Osteocyte (in vitro differentiated cells): ENCODE data around the gene UGT3A1. TPM values are rescaled to one million over a fixed set of nuclear protein-coding genes. Genes with fewer than 3 reads are reported as not detected.

Experiments used
- DNase-seq: peaks from one replicate; pipeline ENCODE4 v3.0.0; 2021; ENCODE audit warnings: mixed read lengths; ENCODE audit not compliant: unreplicated experiment; ENCODE audit errors: extremely low spot score
- H3K27ac Mint-ChIP-seq: one replicate; pipeline ENCODE4 v1.8.0; 2021; ENCODE audit warnings: mild to moderate bottlenecking, mixed read lengths; ENCODE audit not compliant: unreplicated experiment
- H3K27me3 Mint-ChIP-seq: one replicate; pipeline ENCODE4 v1.8.0; 2021; ENCODE audit warnings: mixed read lengths; ENCODE audit not compliant: unreplicated experiment
- H3K36me3 Mint-ChIP-seq: one replicate; pipeline ENCODE4 v1.8.0; 2021; ENCODE audit warnings: mixed read lengths; ENCODE audit not compliant: unreplicated experiment
- H3K4me1 Mint-ChIP-seq: one replicate; pipeline ENCODE4 v1.8.0; 2021; ENCODE audit warnings: mixed read lengths; ENCODE audit not compliant: unreplicated experiment
- H3K4me3 Mint-ChIP-seq: one replicate; pipeline ENCODE4 v1.8.0; 2021; ENCODE audit warnings: mild to moderate bottlenecking, moderate library complexity, mixed read lengths; ENCODE audit not compliant: unreplicated experiment
- H3K9me3 Mint-ChIP-seq: one replicate; pipeline ENCODE4 v1.8.0; 2021; ENCODE audit warnings: mixed read lengths; ENCODE audit not compliant: unreplicated experiment
- CTCF ChIP-seq: fragments of 200-600 bp; sonication (generic); IDR thresholded peaks from 2 replicates; pipeline ENCODE4 v1.5.0; 2021; ENCODE audit warnings: antibody characterized with exemption, mild to moderate bottlenecking, moderate library complexity
- total RNA-seq: library from RNA; stranded (reverse); gene quantifications from 2 replicates; pipeline ENCODE4 v1.2.1, GENCODE V29; 2021

UGT3A1 gene
- total RNA-seq, 1 donor from 2014 or later, result not detected

DNA sequence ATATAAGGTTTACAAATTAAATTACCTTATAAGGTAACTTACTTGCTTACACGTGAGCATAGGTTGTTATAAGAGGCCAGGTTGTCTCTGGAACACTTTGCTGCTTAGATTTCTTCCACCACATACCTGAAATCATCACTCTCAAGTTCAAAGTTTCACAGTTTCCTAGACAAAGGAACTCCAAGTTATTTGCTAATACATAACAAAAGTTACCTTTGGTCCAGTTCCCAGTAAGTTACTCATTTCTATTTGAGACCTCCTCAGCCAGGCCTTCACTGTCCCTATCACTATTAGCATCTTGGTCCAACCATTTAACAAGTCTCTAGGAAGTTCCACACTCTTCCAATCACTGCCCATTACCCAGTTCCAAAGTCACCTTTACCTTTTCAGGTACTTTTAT is 18.5 kb upstream of the UGT3A1 start:
- DNase-seq, result no peak
- TF ChIP-seq CTCF, result no peak
- no peaks in the 10 kb centered on the region for H3K27me3 Mint-ChIP-seq
- H3K9me3 Mint-ChIP-seq, result peaks cover 7% of the 10 kb centered on the region
- H3K4me3 Mint-ChIP-seq, result no peak overlapping the region
- no peaks in the 10 kb centered on the region for H3K36me3 Mint-ChIP-seq
- no peak overlapping the region for H3K27ac Mint-ChIP-seq
- no peaks in the 10 kb centered on the region for H3K4me1 Mint-ChIP-seq

GRCh38 chr5:36007366-36007765 is 16.2 kb upstream of the UGT3A1 start:
- Mint-ChIP-seq H3K4me1 (no peaks in the 10 kb centered on the region), H3K36me3 (no peaks in the 10 kb centered on the region), H3K27ac (no peak overlapping the region)

GRCh38 chr5:36006163-36006562 is 15.0 kb upstream of the UGT3A1 start:
- no peaks in the 10 kb centered on the region for H3K9me3 Mint-ChIP-seq
- no peaks in the 10 kb centered on the region for H3K36me3 Mint-ChIP-seq
- peaks cover 4% of the 10 kb centered on the region for H3K27me3 Mint-ChIP-seq
- no peak for TF ChIP-seq CTCF
- no peak overlapping the region for H3K27ac Mint-ChIP-seq
- H3K4me3 Mint-ChIP-seq, result no peak overlapping the region
- no peak for DNase-seq
- no peaks in the 10 kb centered on the region for H3K4me1 Mint-ChIP-seq

More at GRCh38 chr5:36007366-36007765, 16.2 kb upstream of the UGT3A1 start:
- no peak overlapping the region for H3K4me3 Mint-ChIP-seq
- no peaks in the 10 kb centered on the region for H3K9me3 Mint-ChIP-seq
- no peak for TF ChIP-seq CTCF
- peaks cover 4% of the 10 kb centered on the region for H3K27me3 Mint-ChIP-seq
- no peak for DNase-seq

- H3K36me3 Mint-ChIP-seq, result no peaks in the 10 kb centered on the region
- no peaks in the 10 kb centered on the region for H3K9me3 Mint-ChIP-seq
- DNase-seq, result no peak
- peaks cover 6% of the 10 kb centered on the region for H3K27me3 Mint-ChIP-seq
- no peak overlapping the region for H3K27ac Mint-ChIP-seq
- TF ChIP-seq CTCF, result no peak
- H3K4me3 Mint-ChIP-seq, result no peak overlapping the region
- H3K4me1 Mint-ChIP-seq, result no peaks in the 10 kb centered on the region
Measured at GRCh38 chr5:36001032-36001431, 9.8 kb upstream of the UGT3A1 start.

DNA sequence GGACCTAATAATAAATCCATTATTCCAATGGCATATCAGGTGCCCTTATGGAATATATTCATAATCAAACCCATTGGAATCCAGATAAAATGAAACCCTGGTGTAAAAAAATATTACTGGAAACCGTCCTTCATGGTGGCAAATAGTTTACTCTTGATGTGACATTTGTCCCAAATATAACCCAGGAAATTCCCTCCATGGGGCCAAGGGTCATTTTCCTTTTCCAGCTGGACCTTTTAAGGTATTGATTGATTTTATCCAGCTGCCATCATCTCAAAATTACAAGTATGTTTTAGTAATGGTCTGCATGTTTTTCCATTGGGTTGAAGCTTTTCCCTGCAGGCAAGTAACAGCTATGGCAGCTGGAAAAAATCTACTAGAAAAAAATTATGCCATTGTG is 8.4 kb upstream of the UGT3A1 start:
- Mint-ChIP-seq H3K4me3 (no peak overlapping the region), H3K4me1 (no peaks in the 10 kb centered on the region), H3K27ac (no peak overlapping the region), H3K36me3 (no peaks in the 10 kb centered on the region), H3K27me3 (peaks cover 9% of the 10 kb centered on the region), H3K9me3 (no peaks in the 10 kb centered on the region)
- TF ChIP-seq CTCF, result no peak
- DNase-seq, result no peak
